ENCODE results near the gene CHST8. TPM values are rescaled to one million over a fixed set of nuclear protein-coding genes. Genes with fewer than 3 reads are reported as not detected.

CHST8 gene
- total and polyA plus RNA-seq, 2 of the 13 experiments (the other 11 are each of a cell fraction or from before 2014, with no cell fraction given): not detected

- Histone ChIP-seq H2AFZ (ENCODE audit: low read length) (no peak overlapping the region), H3K27ac (ENCODE audit: extremely low read length, insufficient read depth, low read length) (no peak overlapping the region), H3K36me3 (replicated peaks in 1 of 2; ENCODE audit: control insufficient read depth in 1 of 2, insufficient read depth in 2 of 2, low read length in 2 of 2) (no peaks in the 10 kb centered on the region), H3K27me3 (ENCODE audit: control insufficient read depth in 1 of 2, insufficient read depth in 2 of 2, low read length in 2 of 2) (peaks cover 0 to 4% of the 10 kb centered on the region in 2 experiments; a peak in 1 of 5 replicates), H4K20me1 (ENCODE audit: insufficient read depth, low read length) (no peaks in the 10 kb centered on the region), H3K4me2 (ENCODE audit: low read depth, low read length) (no peak overlapping the region), H3K79me2 (ENCODE audit: insufficient read depth, low read length) (no peaks in the 10 kb centered on the region), H3K4me1 (ENCODE audit: insufficient read depth, low read length) (0 out of 2 replicates have a peak, but pooled peaks cover 7% of the 10 kb centered on the region), H3K9ac (ENCODE audit: insufficient read depth, low read depth, low read length) (no peak overlapping the region), H3K4me3 (replicated peaks in 1 of 3; ENCODE audit: insufficient read depth in 1 of 3, low read depth in 2 of 3, low read length in 3 of 3) (no peak overlapping the region), H3K9me3 (ENCODE audit: low read length) (no peaks in the 10 kb centered on the region)
- no peak for TF ChIP-seq NR2F1 (CRISPR knock-in tag; IDR thresholded peaks at IDR 0.05)
- TF ChIP-seq NCOR1 (IDR thresholded peaks at IDR 0.05; ENCODE audit: borderline replicate concordance, low read length): no peak
- no peak for TF ChIP-seq ZBTB44 (CRISPR knock-in tag; IDR thresholded peaks at IDR 0.05)
- no peak for TF ChIP-seq ZNF841 (CRISPR knock-in tag; IDR thresholded peaks at IDR 0.05; ENCODE audit: borderline replicate concordance)
- no peak for TF ChIP-seq ZNF878 (CRISPR knock-in tag; IDR thresholded peaks at IDR 0.05)
- no peak for TF ChIP-seq HOXA7 (CRISPR knock-in tag; IDR thresholded peaks at IDR 0.05)
- TF ChIP-seq, protein P1, sequence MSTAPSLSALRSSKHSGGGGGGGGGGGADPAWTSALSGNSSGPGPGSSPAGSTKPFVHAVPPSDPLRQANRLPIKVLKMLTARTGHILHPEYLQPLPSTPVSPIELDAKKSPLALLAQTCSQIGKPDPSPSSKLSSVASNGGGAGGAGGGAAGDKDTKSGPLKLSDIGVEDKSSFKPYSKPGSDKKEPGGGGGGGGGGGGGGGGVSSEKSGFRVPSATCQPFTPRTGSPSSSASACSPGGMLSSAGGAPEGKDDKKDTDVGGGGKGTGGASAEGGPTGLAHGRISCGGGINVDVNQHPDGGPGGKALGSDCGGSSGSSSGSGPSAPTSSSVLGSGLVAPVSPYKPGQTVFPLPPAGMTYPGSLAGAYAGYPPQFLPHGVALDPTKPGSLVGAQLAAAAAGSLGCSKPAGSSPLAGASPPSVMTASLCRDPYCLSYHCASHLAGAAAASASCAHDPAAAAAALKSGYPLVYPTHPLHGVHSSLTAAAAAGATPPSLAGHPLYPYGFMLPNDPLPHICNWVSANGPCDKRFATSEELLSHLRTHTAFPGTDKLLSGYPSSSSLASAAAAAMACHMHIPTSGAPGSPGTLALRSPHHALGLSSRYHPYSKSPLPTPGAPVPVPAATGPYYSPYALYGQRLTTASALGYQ (CRISPR knock-in tag; IDR thresholded peaks at IDR 0.05): no peak
- no peak for TF ChIP-seq HCFC1 (IDR thresholded peaks at IDR 0.05; ENCODE audit: low read depth, low read length)
- no peak for TF ChIP-seq ZNF839 (CRISPR knock-in tag; IDR thresholded peaks at IDR 0.05; ENCODE audit: borderline replicate concordance)
- TF ChIP-seq PHF8 (CRISPR knock-in tag; IDR thresholded peaks at IDR 0.05): no peak
- TF ChIP-seq TRIM24 (CRISPR knock-in tag; IDR thresholded peaks at IDR 0.05): no peak
- TF ChIP-seq ZSCAN12 (CRISPR knock-in tag; IDR thresholded peaks at IDR 0.05): no peak
- no peak for TF ChIP-seq SYNCRIP (IDR thresholded peaks at IDR 0.05; ENCODE audit: insufficient read depth, low read depth, low read length)
- no peak for TF ChIP-seq TARDBP (CRISPR knock-in tag; IDR thresholded peaks at IDR 0.05)
- no peak for TF ChIP-seq ONECUT2 (CRISPR knock-in tag; IDR thresholded peaks at IDR 0.05)
- no peak for TF ChIP-seq SIX1 (CRISPR knock-in tag; IDR thresholded peaks at IDR 0.05; ENCODE audit: borderline replicate concordance)
- ChIA-PET POLR2A (no interaction called here), CTCF (ENCODE audit: low intra/inter-chr PET ratio, low total read pairs) (no interaction called here)
- 11% methylated on average over 5 of the region's 5 CpGs for WGBS (ENCODE audit: low lambda C conversion rate)
- ATAC-seq (no peak), FAIRE-seq (no peak), DNase-seq (ENCODE audit: low spot score) (no peak)
- intact Hi-C loops (cut with micrococcal nuclease; ENCODE audit: unreplicated experiment): no loop called here
- in situ Hi-C loops (cut with HindIII; ENCODE audit: extremely low pct_ligation_motif_present, low pct_unique_long_range_greater_than_20kb): no loop called here
- no TSS peak for BruUV-seq (replicated peaks)
Measured at GRCh38 chr19:33669376-33669775, 47.6 kb downstream of the CHST8 start.

Data from HepG2 (cell line).